Measurements from ENCODE around the gene THSD7B. TPM values are rescaled to one million over a fixed set of nuclear protein-coding genes. Genes with fewer than 3 reads are reported as not detected.

The THSD7B gene
- total RNA-seq, 2 donors from 2014 or later = 0.14 TPM; not detected in 1

DNA sequence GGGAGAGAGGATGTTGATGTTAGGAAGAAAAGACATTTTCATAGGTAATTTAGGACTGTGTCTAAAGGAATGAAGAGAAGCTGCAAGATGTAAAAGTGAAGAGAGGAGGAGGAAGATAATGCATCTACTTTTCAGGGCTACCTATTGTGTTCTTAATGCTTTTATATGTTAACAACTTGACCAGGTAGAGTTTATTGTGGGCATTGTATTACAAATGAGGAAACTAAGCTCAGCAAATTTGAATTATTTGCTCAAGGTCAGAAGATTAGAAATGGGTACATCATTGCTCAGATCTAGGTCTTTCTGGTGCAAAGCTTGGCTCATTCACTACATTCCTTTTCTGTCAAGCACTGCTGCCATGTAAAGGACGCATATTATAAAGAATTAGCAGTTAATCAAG lies 441.7 kb downstream of the THSD7B start:
- intact Hi-C loops (cut with DNase I, micrococcal nuclease) = no loop called here
- DNase-seq (no peak), ATAC-seq (no peak)

GRCh38 chr2:137208431-137208891 lies 443.1 kb downstream of the THSD7B start:
- DNase-seq (no peak), ATAC-seq (no peak)
- intact Hi-C loops (cut with DNase I, micrococcal nuclease) = no loop called here

DNA sequence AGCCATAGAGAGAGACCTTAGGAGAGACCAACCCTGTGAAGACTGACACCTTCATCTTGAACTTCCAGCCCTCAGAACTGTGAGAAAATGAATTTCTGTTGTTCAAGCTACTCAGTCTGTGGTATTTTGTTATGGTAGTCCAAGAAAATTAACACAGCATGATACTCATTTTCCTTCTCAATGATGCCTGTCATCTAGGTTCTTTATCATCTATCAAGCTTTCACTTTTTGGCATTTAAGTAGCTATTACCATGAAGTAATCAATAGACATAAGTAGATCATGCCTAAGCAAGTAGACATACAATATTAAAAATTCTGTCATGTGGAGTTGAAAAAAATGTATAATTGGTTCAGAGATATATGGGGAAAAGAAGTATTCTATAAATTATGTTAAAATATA lies 444.7 kb downstream of the THSD7B start:
- DNase-seq = no peak
- intact Hi-C loops (cut with DNase I, micrococcal nuclease) = no loop called here
- no peak for ATAC-seq

DNA sequence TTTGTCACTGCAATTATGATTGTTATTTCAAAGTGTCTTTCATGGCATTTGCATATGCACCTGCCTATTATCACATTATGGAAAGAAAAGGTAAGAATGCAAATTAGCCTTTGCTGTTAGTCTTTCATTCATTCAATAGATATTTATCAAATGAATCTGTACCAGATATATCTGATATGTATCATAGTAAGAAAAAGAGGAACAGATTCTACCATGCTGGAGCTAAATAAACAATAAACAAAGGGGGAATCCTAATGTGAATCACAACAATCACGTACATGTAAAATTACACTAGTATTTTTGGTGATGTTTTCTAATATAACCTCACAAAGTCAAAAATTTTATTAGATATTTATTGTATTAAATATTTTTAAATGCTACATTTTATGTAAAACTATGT lies 446.4 kb downstream of the THSD7B start:
- intact Hi-C loops (cut with DNase I, micrococcal nuclease) = no loop called here
- DNase-seq (no peak), ATAC-seq (no peak)

DNA sequence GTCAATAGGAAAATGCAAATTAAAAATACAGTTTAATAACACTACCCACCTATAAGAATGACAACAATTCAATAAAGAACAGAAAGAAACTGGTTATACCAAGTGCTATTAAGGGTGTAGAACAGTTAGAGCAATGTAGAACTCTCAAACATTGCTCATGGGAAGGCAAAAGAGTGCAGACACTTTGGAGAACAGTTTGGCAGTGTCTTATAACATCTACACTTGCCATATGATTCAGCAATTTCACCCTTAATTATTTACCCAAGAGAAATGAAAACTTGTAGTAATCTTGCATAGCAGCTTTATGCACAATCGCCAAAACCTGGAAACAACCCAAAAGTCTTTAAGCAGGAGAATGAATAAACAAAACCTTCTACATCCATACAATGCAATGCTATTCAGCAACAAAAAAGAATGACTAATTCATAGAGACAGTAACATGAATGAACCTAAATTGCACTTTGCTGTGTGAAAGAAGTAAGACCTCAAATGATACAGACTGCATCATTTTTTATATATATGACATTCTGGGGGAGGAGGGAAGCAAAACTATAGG lies 455.2 kb downstream of the THSD7B start:
- intact Hi-C loops (cut with DNase I, micrococcal nuclease) = no loop called here
- no peak for ATAC-seq
- no peak for DNase-seq

GRCh38 chr2:137221797-137222492 lies 456.6 kb downstream of the THSD7B start:
- ATAC-seq (no peak), DNase-seq (no peak)
- intact Hi-C loops (cut with DNase I, micrococcal nuclease) = no loop called here

DNA sequence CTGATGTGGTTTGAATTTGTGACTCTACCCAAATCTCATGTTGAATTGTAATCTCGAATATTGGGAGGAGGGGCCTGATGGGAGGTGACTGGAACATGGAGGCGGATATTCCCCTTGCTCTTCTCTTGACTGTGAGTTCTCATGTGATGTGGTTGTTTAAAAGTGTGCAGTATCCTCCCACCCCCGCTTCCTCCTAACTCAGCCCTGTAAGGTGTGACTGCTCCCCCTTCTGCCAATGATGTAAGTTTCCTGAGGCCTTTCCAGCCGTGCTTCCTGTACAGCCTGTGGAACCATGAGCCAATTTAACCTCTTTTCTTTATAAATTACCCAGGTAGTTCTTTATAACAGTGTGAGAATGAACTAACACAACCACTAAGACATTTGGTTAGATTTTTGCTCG lies 458.4 kb downstream of the THSD7B start:
- ATAC-seq = no peak
- intact Hi-C loops (cut with DNase I, micrococcal nuclease) = no loop called here
- DNase-seq = no peak

GRCh38 chr2:137228566-137228965 lies 463.2 kb downstream of the THSD7B start:
- ATAC-seq = no peak
- intact Hi-C loops (cut with DNase I, micrococcal nuclease) = no loop called here
- no peak for DNase-seq

GRCh38 chr2:137229834-137230233 lies 464.5 kb downstream of the THSD7B start:
- intact Hi-C loops (cut with DNase I, micrococcal nuclease) = no loop called here
- ATAC-seq = no peak
- DNase-seq = no peak

DNA sequence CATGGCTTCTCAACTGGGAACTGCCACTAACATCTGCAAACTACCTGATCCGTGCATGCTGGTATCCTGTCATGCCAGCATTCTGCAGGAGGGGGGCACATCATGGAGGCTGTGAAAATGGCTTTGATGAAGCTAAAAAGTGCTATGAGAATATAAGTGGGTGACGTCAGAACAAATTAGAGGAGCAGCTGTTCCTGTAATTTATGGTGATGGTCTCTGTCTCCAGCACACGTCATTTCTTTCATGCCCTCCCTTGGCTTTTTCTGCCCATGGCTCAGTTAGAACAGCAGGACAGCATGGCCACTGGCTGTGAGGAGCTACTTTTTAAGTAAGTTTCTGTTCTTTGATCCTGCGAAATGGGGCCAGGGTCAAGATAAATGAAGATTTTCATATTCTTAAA lies 466.3 kb downstream of the THSD7B start:
- DNase-seq (no peak), ATAC-seq (no peak)
- intact Hi-C loops (cut with DNase I, micrococcal nuclease) = no loop called here

DNA sequence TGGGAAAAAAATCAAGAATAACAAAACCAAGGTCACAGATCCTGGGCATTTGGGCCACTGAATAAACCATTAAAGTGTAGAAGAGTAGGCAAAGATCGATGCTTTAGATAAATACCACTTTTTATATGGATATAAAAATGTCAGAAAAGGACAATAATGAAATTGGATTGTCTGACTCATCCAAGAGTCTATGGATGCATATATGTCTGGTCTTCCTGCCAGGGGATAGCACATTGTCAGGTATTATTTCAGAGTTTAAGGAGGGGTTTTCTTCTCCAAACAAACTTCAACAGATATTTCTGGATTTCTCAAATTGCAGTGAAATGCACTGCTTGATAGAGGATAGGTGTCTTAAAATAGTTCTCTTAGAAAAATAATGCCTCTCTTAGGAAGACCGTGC lies 466.7 kb downstream of the THSD7B start:
- ATAC-seq = no peak
- no peak for DNase-seq
- intact Hi-C loops (cut with DNase I, micrococcal nuclease) = no loop called here

DNA sequence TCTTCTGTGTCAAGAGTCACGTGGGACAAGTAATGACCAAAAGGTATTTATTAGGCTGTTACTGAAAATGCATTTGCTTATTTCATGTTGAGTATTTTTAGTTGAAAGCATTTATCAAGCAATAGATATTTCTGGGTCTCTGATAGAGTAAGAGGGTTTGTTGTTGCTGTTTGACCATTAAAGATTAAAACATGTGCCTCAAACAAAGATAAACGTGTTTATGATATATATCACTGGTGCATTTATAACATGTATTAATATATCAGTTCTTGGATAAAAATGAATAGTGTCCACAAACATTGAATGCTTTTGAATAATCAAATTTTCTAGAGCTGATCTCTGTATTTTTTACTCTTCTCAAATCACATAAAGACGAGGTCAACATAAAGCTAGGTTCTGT lies 467.7 kb downstream of the THSD7B start:
- no peak for DNase-seq
- intact Hi-C loops (cut with DNase I, micrococcal nuclease) = no loop called here
- ATAC-seq = no peak

DNA sequence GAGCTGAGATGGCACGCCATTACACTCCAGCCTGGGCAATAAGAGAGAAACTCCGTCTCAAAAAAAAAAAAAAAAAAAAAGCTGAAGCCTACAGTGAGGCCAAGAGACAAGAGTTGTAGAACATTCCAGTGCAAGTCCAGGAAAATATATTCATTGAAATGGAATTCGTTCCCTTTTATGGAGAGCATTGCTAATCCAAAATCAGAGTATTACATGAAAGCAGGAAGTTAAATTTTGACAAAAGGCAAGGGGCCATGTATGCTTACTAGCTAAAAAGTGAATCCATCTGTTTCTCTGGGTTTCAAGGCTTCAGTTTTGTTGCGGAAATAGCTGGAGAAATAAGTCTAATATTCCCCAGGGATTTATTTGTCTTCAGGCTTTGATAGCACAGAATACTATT lies 471.7 kb downstream of the THSD7B start:
- DNase-seq (no peak), ATAC-seq (no peak)
- intact Hi-C loops (cut with DNase I, micrococcal nuclease) = no loop called here

DNA sequence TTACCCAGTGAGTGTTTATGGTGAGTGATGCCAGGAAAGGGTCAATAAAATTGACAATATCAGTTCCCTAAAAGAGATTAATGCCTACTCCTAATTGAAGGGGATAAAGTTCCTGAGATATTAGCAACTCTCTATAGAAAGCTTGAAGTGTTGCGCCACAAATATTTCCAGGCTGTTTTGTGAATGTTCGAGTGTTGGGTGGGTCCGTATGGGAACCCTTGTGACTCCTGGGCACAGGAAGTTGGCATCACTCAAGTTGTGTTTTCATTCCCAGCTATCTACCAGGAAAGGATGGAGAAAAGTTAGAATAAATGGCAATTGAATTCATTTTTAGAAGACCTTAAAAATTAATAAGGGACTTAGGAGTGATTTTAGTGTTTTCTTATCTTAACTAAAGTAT lies 472.7 kb downstream of the THSD7B start:
- DNase-seq (no peak), ATAC-seq (no peak)
- intact Hi-C loops (cut with DNase I, micrococcal nuclease) = no loop called here

DNA sequence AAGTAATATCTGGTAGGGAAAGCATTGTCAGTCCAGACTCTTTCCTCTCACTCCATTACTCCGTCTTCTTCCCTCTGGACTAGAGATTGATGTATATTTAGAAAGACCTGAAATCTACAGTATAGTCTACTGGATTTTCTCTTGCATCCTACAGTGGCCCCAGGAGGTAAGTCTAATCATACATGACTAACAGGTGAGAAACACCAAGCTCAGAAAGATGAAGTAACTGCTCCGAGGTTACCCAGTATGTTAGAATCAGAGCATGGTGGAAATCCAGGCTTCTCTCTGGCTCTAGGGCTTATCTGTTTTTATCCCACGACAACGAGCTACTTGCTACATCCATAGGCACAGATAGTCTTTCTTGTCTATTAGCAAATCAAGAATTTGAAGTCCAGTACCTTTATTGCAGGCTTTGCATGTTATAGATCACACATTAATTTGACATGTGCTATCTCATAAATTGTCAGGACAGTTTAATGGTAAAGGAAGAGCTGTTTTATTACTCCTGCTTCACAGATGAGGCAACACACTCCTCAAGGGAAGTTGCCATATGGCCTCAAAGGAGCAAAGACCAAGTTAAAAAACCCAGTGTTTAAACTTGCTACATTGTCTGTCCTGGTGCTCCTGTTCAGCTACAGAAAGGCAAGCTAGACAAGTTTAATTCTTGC lies 484.3 kb downstream of the THSD7B start:
- ATAC-seq (no peak), DNase-seq (no peak)
- intact Hi-C loops (cut with DNase I, micrococcal nuclease) = no loop called here

DNA sequence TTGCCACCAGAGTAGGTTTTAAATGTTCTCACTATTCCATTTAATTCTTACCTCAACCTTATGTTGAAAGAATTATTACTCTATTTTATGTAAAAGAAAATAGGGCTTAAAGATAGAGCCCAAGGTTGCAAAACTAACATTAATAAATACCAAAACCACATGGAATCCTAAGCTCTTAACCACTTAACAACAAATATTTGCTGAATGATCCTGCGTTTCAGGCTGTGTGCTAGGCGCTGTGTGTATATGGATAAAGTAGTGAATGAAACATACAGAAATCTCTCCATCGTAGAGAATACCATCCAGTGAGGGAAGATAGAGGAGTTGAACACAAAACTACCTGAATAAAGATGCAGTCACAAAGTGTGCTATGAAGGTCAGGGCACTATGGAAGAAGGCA lies 485.1 kb downstream of the THSD7B start:
- ATAC-seq = no peak
- no peak for DNase-seq
- intact Hi-C loops (cut with DNase I, micrococcal nuclease) = no loop called here

DNA sequence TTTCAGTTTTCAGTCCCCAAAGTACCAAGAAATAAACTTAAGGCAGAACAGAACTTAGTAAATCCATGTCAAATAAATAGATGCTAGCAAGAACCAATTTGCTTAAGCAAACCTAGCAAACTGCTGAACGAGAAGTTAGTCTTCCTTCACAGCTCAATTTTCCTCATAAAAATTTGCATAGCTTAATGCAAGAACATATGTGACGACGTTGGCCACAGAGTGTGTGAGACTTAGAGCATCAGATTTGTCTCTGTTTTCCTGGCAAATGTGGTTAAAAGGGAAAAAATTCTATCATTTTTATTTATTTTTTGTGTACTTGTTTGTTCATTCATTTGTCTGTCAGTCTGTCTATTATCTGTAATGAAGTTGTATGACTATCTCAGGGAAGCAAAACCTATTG lies 485.7 kb downstream of the THSD7B start:
- DNase-seq (no peak), ATAC-seq (no peak)
- intact Hi-C loops (cut with DNase I, micrococcal nuclease) = no loop called here

DNA sequence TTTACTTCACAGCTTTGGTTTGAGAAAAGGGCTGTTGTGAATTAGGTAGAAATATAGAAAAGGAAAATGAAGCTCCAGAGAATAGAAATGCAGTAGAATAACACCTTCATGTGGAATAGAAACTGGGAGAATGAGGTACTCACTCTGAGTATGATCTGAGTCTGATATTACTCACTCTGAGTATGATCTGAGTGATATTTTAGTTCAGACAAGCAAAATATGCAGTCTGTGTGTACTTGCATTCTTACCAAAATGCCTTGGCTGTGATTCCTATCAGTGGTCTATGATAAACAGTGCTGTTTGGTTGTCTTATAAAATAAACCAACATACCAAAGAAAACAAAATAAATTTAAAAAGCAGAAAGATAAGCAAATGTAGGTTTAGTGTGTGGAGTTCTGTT lies 487.6 kb downstream of the THSD7B start:
- ATAC-seq = no peak
- intact Hi-C loops (cut with DNase I, micrococcal nuclease) = no loop called here

DNA sequence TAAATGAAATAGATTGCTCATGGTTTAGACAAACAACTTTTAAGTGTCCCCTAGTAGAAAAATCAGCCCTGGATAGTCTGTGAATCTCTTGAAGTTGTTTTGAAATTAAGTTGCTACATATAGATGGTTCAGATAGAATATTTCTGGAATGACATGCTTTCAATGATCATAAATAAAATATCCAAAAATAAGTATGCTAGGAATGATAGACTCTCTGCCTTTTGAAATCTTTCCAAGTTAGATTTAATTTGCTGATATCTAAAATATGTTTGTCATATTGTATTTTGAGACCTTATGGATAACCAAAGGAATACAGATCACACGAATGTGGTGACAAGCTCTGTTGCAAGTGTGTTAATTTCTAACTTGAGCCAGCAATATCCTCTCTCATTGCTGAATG lies 488.7 kb downstream of the THSD7B start:
- no peak for DNase-seq
- ATAC-seq = no peak

More for the DNA sequence above, 487.6 kb downstream of the THSD7B start:
- no peak for DNase-seq

GRCh38 chr2:137255345-137255744 lies 490.0 kb downstream of the THSD7B start:
- DNase-seq (no peak), ATAC-seq (no peak)
- intact Hi-C loops (cut with DNase I, micrococcal nuclease) = no loop called here

More for the DNA sequence above, 488.7 kb downstream of the THSD7B start:
- intact Hi-C loops (cut with DNase I, micrococcal nuclease) = no loop called here

GRCh38 chr2:137255990-137256389 lies 490.6 kb downstream of the THSD7B start:
- no peak for ATAC-seq
- no peak for DNase-seq
- intact Hi-C loops (cut with DNase I, micrococcal nuclease) = no loop called here
